T-helper 1 cell (primary cell): ENCODE measurements around the gene HIVEP3.

ENCODE experiments used
- DNase-seq, 5 donors: peaks; one replicate each; pipeline ENCODE4 v3.0.0-alpha.2; 2012 to 2020

The HIVEP3 gene

GRCh38 chr1:41920658-41921057 lies 1.9 kb upstream of the HIVEP3 start:
- no peak for DNase-seq

GRCh38 chr1:41919764-41920397 lies 1.2 kb upstream of the HIVEP3 start:
- peak; percentile 61 to 94 (median 67) for DNase-seq

- DNase-seq: no peak
These were observed 409 bp upstream of the HIVEP3 start for GRCh38 chr1:41919131-41919530.

GRCh38 chr1:41917835-41918449 lies 780 bp downstream of the HIVEP3 start:
- DNase-seq: peak in 4 of 5 donors; percentile 22 to 34 (median 26)

- no peak for DNase-seq
These were observed 1.6 kb downstream of the HIVEP3 start for GRCh38 chr1:41917076-41917475.

GRCh38 chr1:41915786-41916571 lies 2.7 kb downstream of the HIVEP3 start:
- peak in 1 of 5 donors; percentile 60 for DNase-seq

- DNase-seq: peak in 1 of 5 donors; percentile 77
These were observed 4.2 kb downstream of the HIVEP3 start for GRCh38 chr1:41914516-41914915.

- no peak for DNase-seq
These were observed 5.7 kb downstream of the HIVEP3 start for GRCh38 chr1:41913014-41913413.

GRCh38 chr1:41908288-41908895 lies 10.3 kb downstream of the HIVEP3 start:
- no peak for DNase-seq

- no peak for DNase-seq
These were observed 11.3 kb downstream of the HIVEP3 start for GRCh38 chr1:41907446-41907845.

- no peak for DNase-seq
These were observed 11.8 kb downstream of the HIVEP3 start for GRCh38 chr1:41906943-41907342.

- no peak for DNase-seq
These were observed 13.5 kb downstream of the HIVEP3 start for GRCh38 chr1:41905093-41905675.

- peak in 1 of 5 donors; percentile 32 for DNase-seq
These were observed 16.1 kb downstream of the HIVEP3 start for GRCh38 chr1:41902664-41903063.

GRCh38 chr1:41902159-41902577 lies 16.6 kb downstream of the HIVEP3 start:
- DNase-seq: no peak

- no peak for DNase-seq
These were observed 17.2 kb downstream of the HIVEP3 start for GRCh38 chr1:41901551-41901950.

- no peak for DNase-seq
These were observed 17.9 kb downstream of the HIVEP3 start for GRCh38 chr1:41900603-41901444.

- peak; percentile 39 to 94 (median 56) for DNase-seq
These were observed 20.5 kb downstream of the HIVEP3 start for GRCh38 chr1:41898191-41898713.

GRCh38 chr1:41895552-41895951 lies 23.2 kb downstream of the HIVEP3 start:
- no peak for DNase-seq

- DNase-seq: no peak
These were observed 23.8 kb downstream of the HIVEP3 start for GRCh38 chr1:41894808-41895483.

GRCh38 chr1:41894101-41894807 lies 24.5 kb downstream of the HIVEP3 start:
- DNase-seq: no peak
